Measurements from ENCODE around the gene NDUFS2.

DNA sequence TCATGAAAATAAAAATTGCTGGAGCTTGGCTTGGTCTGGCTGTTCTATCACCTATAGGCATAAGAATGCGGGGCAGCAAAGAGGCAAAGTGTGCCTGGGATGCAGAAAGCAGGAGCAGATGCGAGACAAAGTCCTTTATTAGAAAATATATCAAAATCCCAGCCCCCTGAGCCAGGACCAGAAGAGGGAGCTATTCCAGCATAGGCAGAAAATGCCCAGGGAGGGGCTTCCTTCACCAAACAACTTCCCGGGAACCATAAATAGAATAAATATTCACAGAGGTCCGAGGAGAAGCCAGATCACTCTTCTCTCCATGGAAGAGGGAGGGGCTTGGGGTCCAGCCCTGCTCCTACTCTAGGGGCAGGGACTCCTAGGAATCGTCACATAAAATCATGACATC is 31.0 kb upstream of the NDUFS2 start:
- TF ChIP-seq POLR2A (IDR thresholded peaks at IDR 0.05; ENCODE audit: low read length) (no peak), GATA1 (IDR thresholded peaks at IDR 0.05; ENCODE audit: low read depth, low read length) (no peak)

All from erythroblast (primary cell).